ENCODE results near the gene DCD. TPM values are rescaled to one million over a fixed set of nuclear protein-coding genes. Genes with fewer than 3 reads are reported as not detected.

The DCD gene
- total and polyA plus RNA-seq, 10 of the 15 experiments (the other 5 are each of a cell fraction or from before 2014, with no cell fraction given), result not detected

Other genes starting within 250 kb of the DCD start
- 0.73 and 0.98 TPM in 2 replicates for gene ITGA5, start 229.1 kb downstream of the DCD start, total RNA-seq (2014; rRNA removed)
- 0.41 and 0.58 TPM in 2 replicates for gene ITGA5, start 229.1 kb downstream of the DCD start, total RNA-seq (2014; rRNA removed; fragmentation: Illumina TruSeq; extraction: Trizol)
- gene ITGA5, start 229.1 kb downstream of the DCD start, total RNA-seq (2021), result 1.2 and 1.5 TPM in 2 replicates
- 13.9 and 22.5 TPM in 2 replicates for gene ITGA5, start 229.1 kb downstream of the DCD start, polyA plus RNA-seq (2011; rRNA removed)
- gene ITGA5, start 229.1 kb downstream of the DCD start, polyA plus RNA-seq (2014; fragmentation: Illumina TruSeq; extraction: Trizol), result 0.90 and 1.3 TPM in 2 replicates
- under 1 TPM; 0.15 to 0.31 TPM for gene ITGA5, start 229.1 kb downstream of the DCD start, polyA plus RNA-seq (2014; fragmentation: Nextera tagmentation; extraction: Ambion mirVana)
- 0.49 and 0.64 TPM in 2 replicates for gene ITGA5, start 229.1 kb downstream of the DCD start, polyA plus RNA-seq (2014; rRNA removed)
- under 1 TPM; 0.23 to 0.35 TPM for gene ITGA5, start 229.1 kb downstream of the DCD start, polyA plus RNA-seq (2016; fragmentation: Nextera tagmentation; extraction: Ambion mirVana)
- gene GTSF1, start 174.8 kb downstream of the DCD start, total RNA-seq (2014; rRNA removed), result 82.4 and 95.4 TPM in 2 replicates
- gene GTSF1, start 174.8 kb downstream of the DCD start, total RNA-seq (2014; rRNA removed; fragmentation: Illumina TruSeq; extraction: Trizol), result 100 and 102 TPM in 2 replicates
- 65.9 and 67.9 TPM in 2 replicates for gene GTSF1, start 174.8 kb downstream of the DCD start, total RNA-seq (2021)
- gene GTSF1, start 174.8 kb downstream of the DCD start, polyA plus RNA-seq (2011; rRNA removed), result 1.5 and 1.6 TPM in 2 replicates
- gene GTSF1, start 174.8 kb downstream of the DCD start, polyA plus RNA-seq (2014; fragmentation: Illumina TruSeq; extraction: Trizol), result 146 and 192 TPM in 2 replicates
- 100 to 1,000 TPM; 257 to 374 TPM for gene GTSF1, start 174.8 kb downstream of the DCD start, polyA plus RNA-seq (2014; fragmentation: Nextera tagmentation; extraction: Ambion mirVana)
- gene GTSF1, start 174.8 kb downstream of the DCD start, polyA plus RNA-seq (2014; rRNA removed), result 114 and 139 TPM in 2 replicates
- gene GTSF1, start 174.8 kb downstream of the DCD start, polyA plus RNA-seq (2016; fragmentation: Nextera tagmentation; extraction: Ambion mirVana), result 100 to 1,000 TPM; 178 to 186 TPM
- 152 and 168 TPM in 2 replicates for gene NCKAP1L, start 150.6 kb downstream of the DCD start, total RNA-seq (2014; rRNA removed)
- 131 and 136 TPM in 2 replicates for gene NCKAP1L, start 150.6 kb downstream of the DCD start, total RNA-seq (2014; rRNA removed; fragmentation: Illumina TruSeq; extraction: Trizol)
- gene NCKAP1L, start 150.6 kb downstream of the DCD start, total RNA-seq (2021), result 131 and 133 TPM in 2 replicates
- 206 and 215 TPM in 2 replicates for gene NCKAP1L, start 150.6 kb downstream of the DCD start, polyA plus RNA-seq (2011; rRNA removed)
- 123 and 147 TPM in 2 replicates for gene NCKAP1L, start 150.6 kb downstream of the DCD start, polyA plus RNA-seq (2014; fragmentation: Illumina TruSeq; extraction: Trizol)
- 10 to 100 TPM; 16.9 to 41.0 TPM for gene NCKAP1L, start 150.6 kb downstream of the DCD start, polyA plus RNA-seq (2014; fragmentation: Nextera tagmentation; extraction: Ambion mirVana)
- 96.8 and 101 TPM in 2 replicates for gene NCKAP1L, start 150.6 kb downstream of the DCD start, polyA plus RNA-seq (2014; rRNA removed)
- gene NCKAP1L, start 150.6 kb downstream of the DCD start, polyA plus RNA-seq (2016; fragmentation: Nextera tagmentation; extraction: Ambion mirVana), result 10 to 100 TPM; 84.7 to 87.9 TPM
- 3.3 and 3.6 TPM in 2 replicates for gene PDE1B, start 98.8 kb downstream of the DCD start, total RNA-seq (2014; rRNA removed)
- 2.4 and 2.9 TPM in 2 replicates for gene PDE1B, start 98.8 kb downstream of the DCD start, total RNA-seq (2014; rRNA removed; fragmentation: Illumina TruSeq; extraction: Trizol)
- 2.6 and 3.5 TPM in 2 replicates for gene PDE1B, start 98.8 kb downstream of the DCD start, total RNA-seq (2021)
- 8.1 and 10.3 TPM in 2 replicates for gene PDE1B, start 98.8 kb downstream of the DCD start, polyA plus RNA-seq (2011; rRNA removed)
- gene PDE1B, start 98.8 kb downstream of the DCD start, polyA plus RNA-seq (2014; fragmentation: Illumina TruSeq; extraction: Trizol), result 6.5 and 7.6 TPM in 2 replicates
- gene PDE1B, start 98.8 kb downstream of the DCD start, polyA plus RNA-seq (2014; fragmentation: Nextera tagmentation; extraction: Ambion mirVana), result under 1 TPM; 0.26 to 0.49 TPM
- gene PDE1B, start 98.8 kb downstream of the DCD start, polyA plus RNA-seq (2014; rRNA removed), result 6.4 TPM in 2 replicates
- 1 to 10 TPM; 1.0 to 1.4 TPM for gene PDE1B, start 98.8 kb downstream of the DCD start, polyA plus RNA-seq (2016; fragmentation: Nextera tagmentation; extraction: Ambion mirVana)
- not detected in 2 replicates for gene PPP1R1A, start 59.7 kb downstream of the DCD start, total RNA-seq (2014; rRNA removed)
- not detected in 2 replicates for gene PPP1R1A, start 59.7 kb downstream of the DCD start, total RNA-seq (2014; rRNA removed; fragmentation: Illumina TruSeq; extraction: Trizol)
- gene PPP1R1A, start 59.7 kb downstream of the DCD start, total RNA-seq (2021), result not detected in 2 replicates
- gene PPP1R1A, start 59.7 kb downstream of the DCD start, polyA plus RNA-seq (2011; rRNA removed), result not detected in 2 replicates
- gene PPP1R1A, start 59.7 kb downstream of the DCD start, polyA plus RNA-seq (2014; fragmentation: Illumina TruSeq; extraction: Trizol), result 0.25 TPM in 1 of 2 replicates, not detected in the other
- gene PPP1R1A, start 59.7 kb downstream of the DCD start, polyA plus RNA-seq (2014; fragmentation: Nextera tagmentation; extraction: Ambion mirVana), result under 1 TPM in 1 of 2 experiments, not detected in 1; 0.03 TPM
- 0.08 TPM in 1 of 2 replicates, not detected in the other for gene PPP1R1A, start 59.7 kb downstream of the DCD start, polyA plus RNA-seq (2014; rRNA removed)
- gene PPP1R1A, start 59.7 kb downstream of the DCD start, polyA plus RNA-seq (2016; fragmentation: Nextera tagmentation; extraction: Ambion mirVana), result under 1 TPM in 1 of 2 experiments, not detected in 1; 0.07 TPM
- not detected in 2 replicates for gene LACRT, start 13.5 kb downstream of the DCD start, total RNA-seq (2014; rRNA removed)
- not detected in 2 replicates for gene LACRT, start 13.5 kb downstream of the DCD start, total RNA-seq (2014; rRNA removed; fragmentation: Illumina TruSeq; extraction: Trizol)
- gene LACRT, start 13.5 kb downstream of the DCD start, total RNA-seq (2021), result not detected in 2 replicates
- gene LACRT, start 13.5 kb downstream of the DCD start, polyA plus RNA-seq (2011; rRNA removed), result not detected in 2 replicates
- gene LACRT, start 13.5 kb downstream of the DCD start, polyA plus RNA-seq (2014; fragmentation: Illumina TruSeq; extraction: Trizol), result not detected in 2 replicates
- not detected for gene LACRT, start 13.5 kb downstream of the DCD start, polyA plus RNA-seq (2014; fragmentation: Nextera tagmentation; extraction: Ambion mirVana)
- gene LACRT, start 13.5 kb downstream of the DCD start, polyA plus RNA-seq (2014; rRNA removed), result not detected in 2 replicates
- not detected for gene LACRT, start 13.5 kb downstream of the DCD start, polyA plus RNA-seq (2016; fragmentation: Nextera tagmentation; extraction: Ambion mirVana)
- gene MUCL1, start 206.2 kb upstream of the DCD start, total RNA-seq (2014; rRNA removed), result not detected in 2 replicates
- gene MUCL1, start 206.2 kb upstream of the DCD start, total RNA-seq (2014; rRNA removed; fragmentation: Illumina TruSeq; extraction: Trizol), result not detected in 2 replicates
- gene MUCL1, start 206.2 kb upstream of the DCD start, total RNA-seq (2021), result not detected in 2 replicates
- gene MUCL1, start 206.2 kb upstream of the DCD start, polyA plus RNA-seq (2011; rRNA removed), result 0.68 TPM in 1 of 2 replicates, not detected in the other
- gene MUCL1, start 206.2 kb upstream of the DCD start, polyA plus RNA-seq (2014; fragmentation: Illumina TruSeq; extraction: Trizol), result not detected in 2 replicates
- not detected for gene MUCL1, start 206.2 kb upstream of the DCD start, polyA plus RNA-seq (2014; fragmentation: Nextera tagmentation; extraction: Ambion mirVana)
- gene MUCL1, start 206.2 kb upstream of the DCD start, polyA plus RNA-seq (2014; rRNA removed), result not detected in 2 replicates
- gene MUCL1, start 206.2 kb upstream of the DCD start, polyA plus RNA-seq (2016; fragmentation: Nextera tagmentation; extraction: Ambion mirVana), result not detected